GM12865 (cell line): ENCODE measurements around the gene KATNAL1.

Experiments used
- DNase-seq: peaks from one replicate; pipeline ENCODE4 v3.0.0; 2010; ENCODE audit warnings: low read depth
- H3K4me3 ChIP-seq: 2 replicates; pipeline ENCODE4 v1.5.1; 2011; ENCODE audit warnings: mild to moderate bottlenecking, low read depth, low read length, control low read depth
- CTCF ChIP-seq: IDR thresholded peaks from 2 replicates; pipeline ENCODE4 v1.5.1; 2011; ENCODE audit warnings: low read length, control low read depth, low read depth, inconsistent platforms; ENCODE audit not compliant: insufficient read depth; ENCODE audit errors: missing control alignments

KATNAL1 gene

DNA sequence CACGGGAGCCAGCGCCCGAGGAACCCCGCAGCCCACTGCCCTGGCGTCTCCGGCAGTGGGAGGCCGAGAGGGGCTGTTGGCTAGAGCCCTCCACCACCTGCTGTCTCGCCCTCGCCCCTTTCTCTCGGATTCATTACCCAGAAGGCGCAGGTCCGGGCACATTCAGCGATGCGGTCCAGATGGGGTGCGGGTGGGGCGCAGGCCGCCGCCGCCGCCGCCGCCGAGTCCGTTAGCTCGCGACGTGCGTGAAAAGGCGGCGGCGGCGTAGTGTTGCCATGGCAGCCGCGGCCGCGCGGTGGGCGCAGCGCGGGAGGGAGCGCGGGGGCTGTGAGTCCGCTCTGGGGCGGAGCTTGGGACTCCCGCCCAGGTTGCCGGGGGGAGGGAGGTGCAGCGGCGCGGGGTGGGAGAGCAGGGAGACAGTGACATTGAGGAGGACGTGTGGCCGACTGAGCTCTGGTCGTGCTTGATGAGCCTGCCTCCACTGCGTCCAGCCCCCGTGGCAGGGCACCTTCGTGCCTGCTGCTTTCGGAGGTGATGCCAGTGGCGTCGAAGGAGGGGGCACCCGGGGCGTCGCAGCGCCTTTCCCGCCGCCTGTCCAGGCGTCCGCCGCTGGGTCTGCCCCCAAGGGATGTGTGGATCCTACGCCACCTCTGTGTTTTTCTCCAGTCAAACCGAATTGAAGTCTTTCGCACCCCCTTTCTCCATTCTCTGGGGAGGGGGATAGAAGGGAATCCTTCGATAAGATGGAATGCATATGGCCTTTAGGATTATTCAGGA, at the start of gene KATNAL1:
Gene KATNAL1, minus strand, starts transcription at position 358 of the 777 bp plus-strand sequence. CDS start 23,774 bp downstream, outside the sequence.
- H3K4me3 ChIP-seq, result peak within 1 kb of the TSS; percentile 80
- no peak for TF ChIP-seq CTCF
- DNase-seq, result peak; percentile 82

DNA sequence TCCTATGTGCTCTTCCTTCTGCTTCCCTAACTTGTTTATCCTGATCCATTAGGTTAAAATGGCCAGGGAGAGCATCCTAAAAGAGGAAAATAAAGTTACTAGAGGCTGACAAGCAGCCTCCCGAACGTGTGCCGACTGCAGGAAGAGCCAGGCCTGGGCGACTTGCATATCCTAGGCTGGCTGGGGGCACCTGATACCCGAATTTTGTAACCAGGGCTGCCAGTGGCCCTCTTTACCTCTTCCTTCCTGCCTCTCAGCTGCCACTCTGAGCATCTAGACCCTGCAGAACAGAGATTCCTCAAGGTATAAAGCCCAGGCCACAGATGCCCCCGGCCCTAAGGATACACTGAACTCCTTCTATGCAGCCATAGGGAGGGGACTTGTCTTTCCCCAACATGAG, 48.5 kb upstream of the KATNAL1 start:
- DNase-seq, result no peak
- H3K4me3 ChIP-seq, result no peak overlapping the region
- TF ChIP-seq CTCF, result no peak

GRCh38 chr13:30355384-30355699, 48.0 kb upstream of the KATNAL1 start:
- DNase-seq, result peak; percentile 68
- H3K4me3 ChIP-seq, result no peak overlapping the region
- TF ChIP-seq CTCF, result peak; percentile 66

DNA sequence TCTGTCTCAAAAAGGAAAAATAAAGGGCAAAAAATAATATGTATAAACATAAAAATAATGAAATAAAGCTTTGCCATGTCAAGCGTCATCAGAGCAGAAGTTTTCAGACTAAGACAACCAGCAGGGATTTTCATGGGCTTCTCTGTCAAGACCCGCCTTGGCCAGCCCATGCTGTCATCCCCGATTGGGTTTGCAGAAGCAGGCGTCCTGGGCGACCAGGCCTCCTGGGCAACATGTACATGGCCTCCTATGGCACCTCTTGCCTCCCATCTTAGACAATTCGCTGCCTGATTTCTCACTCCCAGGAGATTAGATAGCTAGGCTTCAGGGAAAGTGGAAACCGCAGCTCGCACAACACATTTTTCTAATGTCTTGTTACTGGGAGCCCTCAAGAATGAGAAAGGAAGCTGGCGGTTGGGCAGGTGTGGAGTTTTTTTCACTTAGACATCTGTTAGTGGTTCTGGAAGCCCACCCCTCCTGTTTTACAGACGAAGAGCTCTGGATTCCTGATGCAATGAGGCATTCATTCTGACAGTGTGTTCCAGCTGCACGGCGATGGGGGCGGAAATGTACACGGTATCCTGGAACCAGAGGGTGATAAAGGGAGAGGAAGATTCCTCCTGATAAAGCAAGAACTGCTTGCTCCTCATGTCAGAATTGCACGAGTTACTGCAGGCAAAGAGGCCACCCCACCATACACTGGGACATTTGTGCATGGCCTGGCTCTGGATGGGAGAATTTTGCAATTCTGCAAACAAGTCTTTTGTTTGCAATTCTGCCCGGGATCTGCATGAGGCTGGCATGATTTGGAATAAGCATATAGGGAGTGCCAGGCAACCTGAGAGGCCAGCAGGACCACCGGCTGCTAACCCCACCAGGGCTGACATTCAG, 47.4 kb upstream of the KATNAL1 start:
- TF ChIP-seq CTCF, result no peak
- H3K4me3 ChIP-seq, result no peak overlapping the region
- DNase-seq, result no peak

DNA sequence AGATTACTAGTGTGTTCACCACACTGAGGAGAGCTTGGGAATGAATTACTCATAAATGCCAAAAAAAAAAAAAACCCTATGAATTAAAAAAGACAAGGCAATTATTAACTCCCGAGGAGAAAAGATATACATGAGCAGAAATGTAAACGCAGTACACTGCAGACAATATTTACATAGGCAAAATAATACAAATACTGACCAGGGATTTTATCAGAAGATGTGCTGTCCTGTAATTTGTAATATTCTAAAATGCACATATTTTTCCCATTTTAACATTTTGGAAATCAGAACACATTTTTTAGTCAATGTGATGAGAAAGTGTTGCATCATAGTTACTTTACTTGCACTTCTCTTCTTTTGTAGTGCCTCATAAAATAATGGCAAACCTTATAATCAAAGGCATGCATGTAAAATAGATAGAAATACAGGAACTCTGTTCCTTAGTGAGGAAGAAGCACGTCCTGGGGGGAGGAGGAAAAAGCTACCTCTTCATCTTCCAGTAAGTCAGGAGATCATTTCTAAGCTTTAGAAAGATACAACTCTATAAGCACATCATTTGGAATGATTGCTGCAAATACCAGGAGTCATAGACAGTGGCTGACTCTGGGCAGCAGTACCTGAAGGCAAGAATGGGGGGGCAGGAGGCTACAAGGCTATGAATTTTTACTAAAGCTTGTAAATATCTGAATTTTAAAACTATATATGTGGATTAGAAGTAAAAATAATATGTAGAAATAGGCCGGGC, 46.3 kb upstream of the KATNAL1 start:
- TF ChIP-seq CTCF, result no peak
- H3K4me3 ChIP-seq, result no peak overlapping the region
- no peak for DNase-seq

- TF ChIP-seq CTCF, result no peak
- DNase-seq, result no peak
- H3K4me3 ChIP-seq, result no peak overlapping the region
Measured at GRCh38 chr13:30353060-30353459, 45.7 kb upstream of the KATNAL1 start.
